ENCODE measurements around the gene BPIFB4.

DNA sequence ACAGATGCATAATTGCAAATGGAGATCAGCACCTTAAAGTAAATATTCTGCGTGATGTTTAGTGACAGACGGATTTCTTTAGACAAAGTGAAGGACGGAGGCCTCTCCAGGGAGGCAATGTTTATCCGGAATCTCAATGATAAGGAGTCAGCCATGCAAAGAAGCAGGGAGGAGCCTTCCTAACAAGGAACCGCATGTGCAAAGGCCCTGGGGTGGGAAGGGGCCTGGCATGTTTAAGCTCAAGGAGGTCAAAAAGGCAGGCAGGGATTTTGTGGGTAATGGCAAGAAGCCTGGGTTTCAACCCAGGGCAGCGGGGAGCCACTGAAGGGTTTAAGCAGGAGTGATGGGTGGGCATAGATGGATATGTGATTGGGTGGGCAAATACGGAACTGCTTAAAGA lies 25.1 kb upstream of the BPIFB4 start:
- TF ChIP-seq EZH2 (IDR thresholded peaks at IDR 0.05; ENCODE audit: insufficient read depth, poor library complexity, severe bottlenecking) (no peak), EZH2phosphoT487 (IDR thresholded peaks at IDR 0.05; ENCODE audit: insufficient read depth, low read depth) (no peak)

Measured in GM23248 (cell line).